IMR-90 (cell line): Measurements from ENCODE around the gene RALGPS1. TPM values are rescaled to one million over a fixed set of nuclear protein-coding genes. Genes with fewer than 3 reads are reported as not detected.
A peak's percentile ranks its signal among the peaks of the same experiment; 100 is the strongest.

ENCODE experiments used
- ATAC-seq: fragments of 200-7000 bp; cut with Tn5 transposase; 2 replicates; pipeline ENCODE4 v1.9.1; 2020; ENCODE audit warnings: low read depth, mild to moderate bottlenecking, moderate library complexity
- BruUV-seq: library from RNA; stranded (reverse); fragments of 400-500 nt; replicated peaks from 2 replicates; lab custom pipeline; 2021; lab: Mats Ljungman, UMichigan
- CTCF ChIA-PET: fragments of 300-600 bp; formaldehyde crosslinking; extraction: SDS; loops from one replicate; lab custom pipeline; 2021; ENCODE audit warnings: antibody characterized with exemption; lab: Yijun Ruan, JAX
- POLR2A ChIA-PET: fragments of 300-600 bp; sonication (Branson Sonifier 250); formaldehyde crosslinking; loops from one replicate; lab custom pipeline; 2022; ENCODE audit warnings: antibody characterized with exemption; ENCODE audit not compliant: unreplicated experiment; lab: Charles Lee
- DNase-seq: peaks from one replicate; pipeline ENCODE4 v3.0.0; 2013
- H2AFZ ChIP-seq: replicated peaks from 2 replicates; pipeline ENCODE3; 2013; ENCODE audit warnings: low read length, mild to moderate bottlenecking; ENCODE audit not compliant: poor library complexity
- H2AK5ac ChIP-seq: 2 replicates; pipeline ENCODE4 v1.6.1; 2013; ENCODE audit warnings: low read depth, low read length, inconsistent platforms
- H2AK9ac ChIP-seq: replicated peaks from 2 replicates; pipeline ENCODE3; 2013; ENCODE audit warnings: mild to moderate bottlenecking, low read depth, low read length, moderate library complexity; ENCODE audit not compliant: poor library complexity
- H2BK120ac ChIP-seq: 2 replicates; pipeline ENCODE4 v1.6.1; 2013; ENCODE audit warnings: low read depth, low read length, inconsistent platforms
- H2BK15ac ChIP-seq: 3 replicates; pipeline ENCODE4 v1.6.1; 2013; ENCODE audit warnings: low read depth, low read length, inconsistent platforms
- H2BK20ac ChIP-seq: 2 replicates; pipeline ENCODE4 v1.6.1; 2013; ENCODE audit warnings: low read depth, mild to moderate bottlenecking, inconsistent platforms, low read length, moderate library complexity
- H2BK5ac ChIP-seq: 2 replicates; pipeline ENCODE4 v1.6.1; 2013; ENCODE audit warnings: mild to moderate bottlenecking, low read depth, low read length, inconsistent platforms; ENCODE audit not compliant: poor library complexity, severe bottlenecking
- H3K14ac ChIP-seq: replicated peaks from 2 replicates; pipeline ENCODE4 v1.6.1; 2013; ENCODE audit warnings: low read depth, low read length, inconsistent platforms
- H3K18ac ChIP-seq: 2 replicates; pipeline ENCODE4 v1.6.1; 2013; ENCODE audit warnings: low read depth, low read length, control low read depth
- H3K23ac ChIP-seq: 2 replicates; pipeline ENCODE4 v1.6.1; 2013; ENCODE audit warnings: low read depth, low read length, inconsistent platforms
- H3K27ac ChIP-seq: 2 replicates; pipeline ENCODE4 v1.5.1; 2013; ENCODE audit warnings: mild to moderate bottlenecking, control low read depth, low read length; ENCODE audit not compliant: insufficient read depth
- H3K27me3 ChIP-seq: 2 replicates; pipeline ENCODE4 v1.6.1; 2013; ENCODE audit warnings: low read length; ENCODE audit not compliant: control insufficient read depth, insufficient read depth
- H3K36me3 ChIP-seq: 2 replicates; pipeline ENCODE4 v1.6.1; 2013; ENCODE audit warnings: low read length, mixed read lengths; ENCODE audit not compliant: control insufficient read depth, insufficient read depth
- H3K4ac ChIP-seq: 2 replicates; pipeline ENCODE4 v1.6.1; 2013; ENCODE audit warnings: low read depth, low read length, inconsistent platforms
- H3K4me1 ChIP-seq: 2 replicates; pipeline ENCODE4 v1.6.1; 2013; ENCODE audit warnings: low read length, mixed read lengths; ENCODE audit not compliant: control insufficient read depth, insufficient read depth
- H3K4me2 ChIP-seq: 2 replicates; pipeline ENCODE4 v1.6.1; 2013; ENCODE audit warnings: low read depth, mild to moderate bottlenecking, control low read depth, low read length, moderate library complexity
- H3K4me3 ChIP-seq: 2 replicates; pipeline ENCODE4 v1.5.1; 2013; ENCODE audit warnings: low read depth, mild to moderate bottlenecking, control low read depth, low read length, moderate library complexity; ENCODE audit not compliant: insufficient read depth
- H3K56ac ChIP-seq: 2 replicates; pipeline ENCODE4 v1.6.1; 2013; ENCODE audit warnings: low read length, inconsistent platforms; ENCODE audit not compliant: insufficient read depth; ENCODE audit errors: extremely low read depth
- H3K79me1 ChIP-seq, 2 experiments: 2 replicates each; pipeline ENCODE4 v1.6.1; 2013; ENCODE audit warnings: low read length in 2 of 2, inconsistent platforms in 1 of 2, low read depth in 1 of 2
- H3K9ac ChIP-seq: 2 replicates; pipeline ENCODE4 v1.6.1; 2013; ENCODE audit warnings: low read depth, low read length, control low read depth
- H3K9me1 ChIP-seq: 2 replicates; pipeline ENCODE4 v1.6.1; 2013; ENCODE audit warnings: low read length, inconsistent platforms; ENCODE audit not compliant: insufficient read depth
- H3K9me3 ChIP-seq: 2 replicates; pipeline ENCODE4 v1.6.1; 2013; ENCODE audit warnings: low read length; ENCODE audit not compliant: control insufficient read depth, insufficient read depth
- H4K20me1 ChIP-seq: 2 replicates; pipeline ENCODE4 v1.6.1; 2013; ENCODE audit warnings: low read length, inconsistent platforms; ENCODE audit not compliant: insufficient read depth
- H4K5ac ChIP-seq: 2 replicates; pipeline ENCODE4 v1.6.1; 2013; ENCODE audit warnings: mild to moderate bottlenecking, low read depth, low read length, control low read depth
- H4K8ac ChIP-seq, 2 experiments: 2 replicates each; pipeline ENCODE4 v1.6.1; 2013; ENCODE audit warnings: low read depth in 2 of 2, low read length in 2 of 2, control low read depth in 1 of 2, inconsistent platforms in 1 of 2
- H4K91ac ChIP-seq: 2 replicates; pipeline ENCODE4 v1.6.1; 2013; ENCODE audit warnings: low read depth, low read length, inconsistent platforms; ENCODE audit not compliant: insufficient read depth
- BHLHE40 ChIP-seq: fragments of 150-350 bp; IDR thresholded peaks from 2 replicates; pipeline ENCODE4 v1.6.1; 2016; ENCODE audit warnings: mild to moderate bottlenecking, low read depth, low read length
- CEBPB ChIP-seq: IDR thresholded peaks from 2 replicates; pipeline ENCODE4 v1.6.1; 2012; ENCODE audit warnings: low read depth, low read length, improper control_type of control experiment
- CHD1 ChIP-seq: IDR thresholded peaks from 2 replicates; pipeline ENCODE4 v1.6.1; 2012; ENCODE audit warnings: low read depth, low read length, improper control_type of control experiment
- ELK1 ChIP-seq: fragments of 150-350 bp; IDR thresholded peaks from 2 replicates; pipeline ENCODE4 v1.6.1; 2016; ENCODE audit warnings: low read depth, mild to moderate bottlenecking, low read length, moderate library complexity, borderline replicate concordance
- FOS ChIP-seq: fragments of 150-350 bp; IDR thresholded peaks from 2 replicates; pipeline ENCODE4 v1.6.1; 2016; ENCODE audit warnings: low read depth, low read length
- MAZ ChIP-seq: IDR thresholded peaks from 2 replicates; pipeline ENCODE4 v1.6.1; 2012; ENCODE audit warnings: low read depth, mild to moderate bottlenecking, low read length, improper control_type of control experiment, moderate library complexity, borderline replicate concordance
- MXI1 ChIP-seq: IDR thresholded peaks from 2 replicates; pipeline ENCODE4 v1.6.1; 2012; ENCODE audit warnings: low read depth, mild to moderate bottlenecking, low read length, moderate library complexity, borderline replicate concordance
- NFE2L2 ChIP-seq: fragments of 150-350 bp; IDR thresholded peaks from 2 replicates; pipeline ENCODE4 v1.6.1; 2016; ENCODE audit warnings: low read depth, mild to moderate bottlenecking, low read length
- POLR2A ChIP-seq: IDR thresholded peaks from 2 replicates; pipeline ENCODE4 v1.6.1; 2012; ENCODE audit warnings: mild to moderate bottlenecking, low read depth, low read length
- RAD21 ChIP-seq: IDR thresholded peaks from 2 replicates; pipeline ENCODE4 v1.6.1; 2012; ENCODE audit warnings: low read length, improper control_type of control experiment
- RCOR1 ChIP-seq: IDR thresholded peaks from 2 replicates; pipeline ENCODE4 v1.6.1; 2012; ENCODE audit warnings: mild to moderate bottlenecking, low read length, improper control_type of control experiment; ENCODE audit not compliant: insufficient replicate concordance
- RFX5 ChIP-seq: IDR thresholded peaks from 2 replicates; pipeline ENCODE4 v1.8.0; 2012; ENCODE audit warnings: low read depth, mild to moderate bottlenecking, low read length, moderate library complexity
- WGBS, 2 experiments: methylation state at CpG; one replicate each; pipeline versions ENCODE4 v1.1.5 to v1.1.7; 2013; ENCODE audit warnings: missing lambda C conversion rate in 2 of 2; ENCODE audit not compliant: insufficient read length in 1 of 2; ENCODE audit errors: extremely low coverage in 2 of 2; 5-methylcytosine and 5-hydroxymethylcytosine counted together
- dilution Hi-C: fragments of 300-500 bp; cut with HindIII; formaldehyde crosslinking; loops from one replicate; pipeline ENCODE4 v1.14.3; 2018; ENCODE audit warnings: low sequenced_read_pairs; ENCODE audit not compliant: unreplicated experiment
- in situ Hi-C: fragments of 300-500 bp; cut with MboI; formaldehyde crosslinking; loops from 3 replicates; pipeline ENCODE4 v1.14.3; 2019; ENCODE audit warnings: low sequenced_read_pairs, inconsistent platforms, mixed read lengths
- intact Hi-C: fragments of 100-400 bp; cut with micrococcal nuclease; formaldehyde crosslinking; loops from 2 replicates; pipeline ENCODE4 v1.10.0; 2022
- polyA plus RNA-seq, 3 experiments: library from polyadenylated mRNA; depleted of rRNA; stranded (reverse); fragments of >200 nt; gene quantifications; 2 replicates each; pipeline ENCODE4 v1.2.3, GENCODE V29; 2012; ENCODE audit warnings: low replicate concordance in 1 of 3
- total RNA-seq: library from RNA; depleted of rRNA; stranded (reverse); fragments of >200 nt; gene quantifications from 2 replicates; pipeline ENCODE4 v1.2.3, GENCODE V29; 2012
- TF ChIP-seq, protein P1 (sequence below): conservative IDR thresholded peaks from 2 replicates; pipeline ENCODE4 v1.5.1; 2012; ENCODE audit warnings: mild to moderate bottlenecking, low read depth, low read length, improper control_type of control experiment
- TF ChIP-seq, protein P2 (sequence below): fragments of 150-350 bp; IDR thresholded peaks from 2 replicates; pipeline ENCODE4 v1.6.1; 2017; ENCODE audit warnings: mild to moderate bottlenecking, antibody characterized with exemption, low read length, low read depth

The RALGPS1 gene
- total and polyA plus RNA-seq, 2 of the 4 experiments (the other 2 are of a cell fraction) = 0.90 to 2.8 TPM

DNA sequence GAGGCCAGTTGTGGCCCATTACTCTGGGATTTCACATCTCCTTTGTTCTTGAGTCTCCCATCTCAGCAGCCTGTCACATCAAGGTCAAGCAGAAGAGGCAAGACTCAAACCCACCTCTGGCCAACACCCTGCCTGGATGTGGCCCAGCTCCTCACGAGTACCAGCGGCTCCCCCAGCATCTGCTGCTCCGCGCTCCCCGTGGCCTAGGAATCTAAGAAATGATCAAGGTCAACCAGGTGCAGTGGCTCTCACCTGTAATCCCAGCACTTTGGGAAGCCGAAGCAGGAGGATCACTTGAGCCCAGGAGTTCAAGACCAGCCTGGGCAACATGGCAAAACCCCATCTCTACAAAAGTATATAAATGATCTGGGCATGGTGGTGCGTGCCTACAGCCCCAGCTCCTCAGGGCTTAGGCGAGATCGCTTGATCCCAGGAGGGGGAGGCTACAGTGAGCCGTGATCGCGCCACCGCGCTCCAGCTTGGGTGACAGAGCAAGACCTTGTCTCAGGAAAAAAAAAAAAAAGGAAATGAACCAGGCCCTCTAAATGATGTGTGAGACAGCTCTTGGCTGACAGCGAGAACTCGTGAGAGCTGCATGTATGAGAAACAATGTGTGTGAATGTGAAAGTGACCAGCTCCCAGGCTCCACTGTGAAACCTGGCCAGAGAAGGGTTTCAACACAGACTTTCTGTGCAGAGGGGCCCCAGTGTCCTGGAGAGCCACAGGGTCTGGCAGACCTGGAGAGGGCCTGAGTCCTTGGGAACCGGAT lies 269.4 kb downstream of the RALGPS1 start:
- in situ Hi-C loops (no loop called here), dilution Hi-C loops (no loop called here), intact Hi-C loops (no loop called here)
- ATAC-seq = no peak
- Histone ChIP-seq H3K23ac (no peak overlapping the region; the same call in 1 of the 2 replicates), H3K4me3 (no peak overlapping the region), H3K79me1 (no peaks in the 10 kb centered on the region; a peak in 1 of 4 replicates), H3K27ac (peak overlapping the region; percentile 36; the same call in 1 of the 2 replicates), H2BK15ac (peak overlapping the region; percentile 19; the same call in 2 of the 3 replicates), H3K56ac (no peak overlapping the region), H3K4me1 (peaks cover 41% of the 10 kb centered on the region), H3K9me1 (peaks cover 17% of the 10 kb centered on the region), H4K8ac (peak overlapping the region in 1 of 2 experiments; percentile 34; a peak in 2 of 4 replicates), H2AFZ (no peak overlapping the region), H2AK5ac (peak overlapping the region; percentile 85), H2BK120ac (peak overlapping the region; percentile 70; the same call in 1 of the 2 replicates), H2AK9ac (peak overlapping the region; percentile 33), H2BK5ac (no peak overlapping the region), H3K18ac (peak overlapping the region; percentile 75), H3K9me3 (no peaks in the 10 kb centered on the region), H2BK20ac (peak overlapping the region; percentile 60), H3K14ac (peak overlapping the region; percentile 61), H4K5ac (peak overlapping the region; percentile 77; the same call in 1 of the 2 replicates), H3K27me3 (no peaks in the 10 kb centered on the region), H3K4ac (peak overlapping the region; percentile 74), H4K20me1 (no peaks in the 10 kb centered on the region), H3K4me2 (no peak overlapping the region; the same call in 1 of the 2 replicates), H3K9ac (no peak overlapping the region), H3K36me3 (no peaks in the 10 kb centered on the region), H4K91ac (peak overlapping the region; percentile 58)
- DNase-seq = peak; percentile 88
- ChIA-PET POLR2A (interaction anchor here (0.5 kb wide), 1 partner anchor 8 kb away, joined by 15 read pairs; no protein-coding TSS in a partner anchor), CTCF (interaction anchor here (0.6 kb wide), 1 partner anchor 27 kb away, joined by 8 read pairs; no protein-coding TSS in a partner anchor)
- no TSS peak for BruUV-seq
- 71% methylated on average over 11 of the region's 17 CpGs; no CpG with 5 or more reads in 1 of the 2 experiments for WGBS, 2 experiments
- no peak for TF ChIP-seq RCOR1
- no peak for TF ChIP-seq CHD1
- TF ChIP-seq, protein P1, sequence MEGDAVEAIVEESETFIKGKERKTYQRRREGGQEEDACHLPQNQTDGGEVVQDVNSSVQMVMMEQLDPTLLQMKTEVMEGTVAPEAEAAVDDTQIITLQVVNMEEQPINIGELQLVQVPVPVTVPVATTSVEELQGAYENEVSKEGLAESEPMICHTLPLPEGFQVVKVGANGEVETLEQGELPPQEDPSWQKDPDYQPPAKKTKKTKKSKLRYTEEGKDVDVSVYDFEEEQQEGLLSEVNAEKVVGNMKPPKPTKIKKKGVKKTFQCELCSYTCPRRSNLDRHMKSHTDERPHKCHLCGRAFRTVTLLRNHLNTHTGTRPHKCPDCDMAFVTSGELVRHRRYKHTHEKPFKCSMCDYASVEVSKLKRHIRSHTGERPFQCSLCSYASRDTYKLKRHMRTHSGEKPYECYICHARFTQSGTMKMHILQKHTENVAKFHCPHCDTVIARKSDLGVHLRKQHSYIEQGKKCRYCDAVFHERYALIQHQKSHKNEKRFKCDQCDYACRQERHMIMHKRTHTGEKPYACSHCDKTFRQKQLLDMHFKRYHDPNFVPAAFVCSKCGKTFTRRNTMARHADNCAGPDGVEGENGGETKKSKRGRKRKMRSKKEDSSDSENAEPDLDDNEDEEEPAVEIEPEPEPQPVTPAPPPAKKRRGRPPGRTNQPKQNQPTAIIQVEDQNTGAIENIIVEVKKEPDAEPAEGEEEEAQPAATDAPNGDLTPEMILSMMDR = no peak
- TF ChIP-seq FOS = no peak
- no peak for TF ChIP-seq CEBPB
- no peak for TF ChIP-seq POLR2A
- no peak for TF ChIP-seq MXI1
- no peak for TF ChIP-seq RAD21
- TF ChIP-seq, protein P2, sequence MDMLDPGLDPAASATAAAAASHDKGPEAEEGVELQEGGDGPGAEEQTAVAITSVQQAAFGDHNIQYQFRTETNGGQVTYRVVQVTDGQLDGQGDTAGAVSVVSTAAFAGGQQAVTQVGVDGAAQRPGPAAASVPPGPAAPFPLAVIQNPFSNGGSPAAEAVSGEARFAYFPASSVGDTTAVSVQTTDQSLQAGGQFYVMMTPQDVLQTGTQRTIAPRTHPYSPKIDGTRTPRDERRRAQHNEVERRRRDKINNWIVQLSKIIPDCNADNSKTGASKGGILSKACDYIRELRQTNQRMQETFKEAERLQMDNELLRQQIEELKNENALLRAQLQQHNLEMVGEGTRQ = no peak
- no peak for TF ChIP-seq NFE2L2
- no peak for TF ChIP-seq RFX5
- TF ChIP-seq MAZ = no peak
- no peak; the same call in 1 of the 2 replicates for TF ChIP-seq BHLHE40
- TF ChIP-seq ELK1 = no peak
